ENCODE data around the gene LMNTD2. TPM values are rescaled to one million over a fixed set of nuclear protein-coding genes. Genes with fewer than 3 reads are reported as not detected.

The LMNTD2 gene
- total RNA-seq, 1 experiment from 2014 or later: 18.4 TPM

DNA sequence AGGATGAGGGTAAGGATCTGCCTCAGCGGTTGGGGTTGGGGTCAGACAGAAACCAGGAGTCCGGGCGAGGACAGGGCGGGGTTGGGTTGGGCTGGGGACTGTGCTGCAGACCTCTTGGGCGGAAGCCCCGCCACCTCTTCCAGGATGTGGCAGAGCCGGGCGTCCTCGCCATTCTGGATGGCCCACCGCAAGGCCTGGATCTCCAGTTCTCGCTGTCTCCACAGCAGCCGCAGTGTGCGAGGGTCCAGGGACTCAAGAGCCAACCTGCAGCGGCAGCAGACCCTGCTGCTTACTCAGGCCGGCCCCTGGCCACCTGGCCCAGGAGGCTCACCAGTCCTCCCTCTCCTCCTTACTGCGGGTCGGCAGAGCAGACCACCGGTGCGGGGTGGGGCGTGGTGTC is 2.0 kb downstream of the LMNTD2 start:
- no peak for DNase-seq (ENCODE audit: low read depth)
- in situ Hi-C loops (cut with HindIII; ENCODE audit: low pct_unique_long_range_greater_than_20kb, low sequenced_read_pairs): no loop called here

DNA sequence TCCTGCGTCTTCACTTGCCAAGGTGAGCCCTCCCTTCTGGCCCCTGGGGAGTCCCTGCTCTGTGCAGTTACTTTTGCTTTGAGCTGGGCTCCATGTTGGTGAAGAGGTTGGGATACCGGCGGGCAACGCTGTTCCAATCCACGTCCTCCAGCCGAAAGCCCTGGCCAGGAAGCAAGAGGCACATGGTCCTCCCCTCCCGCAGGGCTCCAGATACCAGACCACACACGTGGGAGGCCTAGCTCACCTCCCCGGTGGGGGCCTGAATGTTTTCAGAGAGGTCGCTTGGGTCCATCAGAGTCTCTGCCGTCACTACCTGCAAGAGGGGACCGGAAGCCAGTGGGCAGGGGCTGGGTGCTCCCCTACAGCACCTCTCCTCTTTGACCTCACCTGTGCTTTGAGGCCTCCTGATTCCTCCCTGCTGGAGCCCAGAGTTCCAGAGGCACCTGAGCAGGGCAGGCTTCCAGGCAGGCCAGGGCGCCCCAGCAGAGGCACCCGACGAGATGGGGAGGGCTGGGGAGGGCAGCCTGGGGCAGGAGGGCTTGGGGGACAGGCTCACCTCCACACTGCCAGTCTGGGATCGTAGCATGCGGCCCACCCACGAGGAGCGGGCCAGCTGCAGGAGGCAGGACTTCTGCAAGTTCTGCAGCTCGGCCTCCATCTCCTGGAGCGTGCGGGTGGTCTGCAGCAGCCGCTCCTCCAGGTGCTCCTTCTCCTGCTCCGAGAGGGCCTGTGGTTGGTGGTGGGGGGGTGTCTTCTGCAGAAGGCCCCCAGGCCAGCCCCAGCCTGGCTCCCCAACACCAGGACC is 3.0 kb downstream of the LMNTD2 start:
- no peak for DNase-seq (ENCODE audit: low read depth)
- in situ Hi-C loops (cut with HindIII; ENCODE audit: low pct_unique_long_range_greater_than_20kb, low sequenced_read_pairs): no loop called here

DNA sequence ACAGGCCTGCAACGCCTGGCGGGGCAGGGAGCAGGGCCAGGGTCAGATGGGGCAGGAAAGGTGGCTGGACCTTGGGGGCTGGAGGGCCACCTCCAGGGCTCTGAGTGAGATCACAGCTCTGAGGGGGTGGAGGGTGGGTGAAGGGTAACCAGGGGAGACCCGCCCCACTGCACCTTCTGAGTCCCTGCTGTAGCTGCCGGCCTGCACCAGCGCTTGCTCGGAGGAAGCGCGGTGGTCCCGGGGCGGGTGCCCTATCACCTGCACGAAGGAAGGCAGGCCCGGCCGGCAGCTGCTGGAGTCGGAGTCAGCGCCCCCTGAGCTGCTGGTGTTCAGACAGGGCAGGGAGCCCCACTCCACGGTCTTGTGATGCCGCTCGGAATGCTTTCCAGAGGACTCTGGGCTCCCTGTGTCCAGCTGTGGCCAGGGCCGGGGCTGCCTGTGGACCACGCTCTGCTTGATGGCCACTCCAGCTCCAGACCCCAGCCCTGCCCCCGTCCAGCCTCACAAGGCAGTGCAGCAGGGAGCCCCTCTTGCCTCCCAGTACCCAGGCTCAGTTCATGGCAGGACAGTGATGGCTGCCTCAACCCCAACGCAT is 3.8 kb downstream of the LMNTD2 start:
- in situ Hi-C loops (cut with HindIII; ENCODE audit: low pct_unique_long_range_greater_than_20kb, low sequenced_read_pairs): no loop called here
- no peak for DNase-seq (ENCODE audit: low read depth)

DNA sequence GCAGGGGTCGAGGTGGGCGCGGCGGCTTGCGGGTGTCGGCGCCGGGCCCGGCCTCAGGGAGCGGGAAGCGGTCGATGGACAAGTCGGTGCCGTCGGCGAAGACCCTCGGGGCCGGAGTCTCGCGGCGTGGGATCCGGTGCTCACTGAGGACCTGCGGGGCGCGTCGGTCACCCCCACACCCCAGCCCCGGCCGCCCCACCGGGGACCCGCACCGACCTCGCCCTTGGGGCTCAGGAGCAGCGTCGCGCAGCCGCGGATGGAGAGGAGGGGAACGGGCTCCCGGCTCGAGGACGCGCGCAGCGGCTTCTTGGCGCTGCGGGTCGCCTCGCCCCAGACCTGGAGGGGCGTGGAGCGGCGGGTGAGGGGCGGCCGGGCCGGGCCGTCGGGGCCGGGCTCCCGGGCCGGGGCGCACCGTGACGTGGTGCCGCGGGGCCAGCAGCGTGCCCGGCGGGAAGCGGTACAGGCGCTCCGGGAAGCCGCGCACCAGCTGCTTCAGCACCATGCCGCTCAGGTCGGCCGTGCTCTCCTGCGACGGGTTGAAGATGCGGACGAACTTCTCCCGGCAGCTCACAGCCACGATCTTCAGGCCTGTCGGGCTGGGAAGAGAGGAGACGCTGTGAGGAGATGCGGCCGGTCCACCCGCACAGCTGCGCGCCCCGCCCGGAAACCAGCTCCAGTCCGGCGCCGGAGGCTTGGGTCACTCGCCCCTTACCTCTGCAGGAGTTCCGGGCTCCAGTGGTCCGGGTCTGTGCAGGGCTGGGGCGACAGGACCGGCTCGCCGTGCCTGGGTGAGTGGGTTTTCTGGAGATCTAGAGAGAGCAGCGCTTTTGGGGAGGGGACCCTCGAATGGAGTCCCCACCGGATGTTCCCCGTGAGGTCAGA is 4.5 kb downstream of the LMNTD2 start:
- DNase-seq (ENCODE audit: low read depth): no peak
- in situ Hi-C loops (cut with HindIII; ENCODE audit: low pct_unique_long_range_greater_than_20kb, low sequenced_read_pairs): no loop called here

DNA sequence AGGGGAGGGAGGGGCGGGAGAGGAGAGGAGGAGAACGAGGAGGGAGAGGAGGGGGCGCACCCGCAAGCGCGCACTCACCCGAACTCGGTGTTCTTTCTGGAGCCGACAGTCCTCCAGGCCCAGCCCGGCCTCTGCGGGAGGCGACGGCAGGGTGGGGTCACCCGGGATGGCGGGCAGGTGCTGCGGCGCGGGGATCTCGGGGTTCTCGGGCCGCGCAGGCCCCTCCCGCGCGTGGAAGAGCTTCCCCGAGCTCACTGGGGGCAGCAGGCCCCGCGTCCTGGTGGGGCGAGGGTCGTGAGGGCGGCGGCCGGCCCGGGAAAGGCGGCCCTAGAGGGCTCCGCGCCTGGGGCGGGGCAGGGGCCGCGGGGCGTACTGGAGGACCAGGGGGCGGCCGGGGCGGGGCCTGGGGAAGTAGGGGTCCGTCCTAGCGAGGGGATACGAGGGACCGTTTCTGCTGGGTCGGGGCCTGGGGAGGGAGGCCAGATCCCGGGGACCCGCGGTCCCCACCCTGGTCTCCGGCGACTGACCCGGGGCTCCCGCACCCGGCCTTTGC is 5.2 kb downstream of the LMNTD2 start:
- in situ Hi-C loops (cut with HindIII; ENCODE audit: low pct_unique_long_range_greater_than_20kb, low sequenced_read_pairs): no loop called here
- DNase-seq (ENCODE audit: low read depth): no peak

DNA sequence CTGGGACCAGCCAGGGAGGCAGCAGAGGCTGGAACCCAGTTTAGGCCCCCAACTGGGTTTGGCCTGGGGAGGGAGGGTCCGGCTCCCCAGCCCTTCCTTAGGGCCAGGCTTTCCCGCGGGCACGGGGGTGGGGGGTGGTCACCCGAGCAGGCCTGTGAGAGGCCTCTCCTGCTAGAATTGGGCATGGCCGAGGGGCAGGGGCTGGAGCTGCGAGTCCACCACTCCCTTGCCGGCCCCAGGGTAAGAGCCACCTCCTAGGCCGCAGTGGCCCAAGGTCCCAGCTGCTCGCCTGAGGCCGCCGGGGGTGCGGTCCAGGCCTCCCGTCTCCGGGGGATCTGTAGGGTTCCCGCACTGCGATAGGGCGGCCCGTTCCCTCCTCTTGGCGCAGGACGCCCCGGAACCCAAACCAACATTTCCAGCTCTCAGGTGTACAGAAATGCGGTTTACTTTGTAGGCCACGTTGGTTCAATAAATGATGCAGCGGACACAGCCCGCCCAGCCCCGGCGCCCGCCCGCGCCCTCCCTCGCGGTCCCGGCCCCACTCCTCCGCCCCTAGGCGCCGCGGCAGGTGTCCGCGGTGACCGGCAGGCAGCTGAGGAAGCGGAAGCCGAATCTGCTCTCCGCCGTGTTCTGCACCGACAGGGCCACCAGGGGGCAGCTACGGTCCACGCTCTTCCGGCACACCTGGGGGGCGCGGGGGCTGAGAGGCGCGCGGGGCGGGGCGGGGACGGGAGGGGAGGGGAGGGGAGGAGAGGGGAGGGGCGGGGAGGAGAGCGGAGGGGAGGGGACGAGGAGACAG is 5.9 kb downstream of the LMNTD2 start:
- in situ Hi-C loops (cut with HindIII; ENCODE audit: low pct_unique_long_range_greater_than_20kb, low sequenced_read_pairs): no loop called here
- no peak for DNase-seq (ENCODE audit: low read depth)

DNA sequence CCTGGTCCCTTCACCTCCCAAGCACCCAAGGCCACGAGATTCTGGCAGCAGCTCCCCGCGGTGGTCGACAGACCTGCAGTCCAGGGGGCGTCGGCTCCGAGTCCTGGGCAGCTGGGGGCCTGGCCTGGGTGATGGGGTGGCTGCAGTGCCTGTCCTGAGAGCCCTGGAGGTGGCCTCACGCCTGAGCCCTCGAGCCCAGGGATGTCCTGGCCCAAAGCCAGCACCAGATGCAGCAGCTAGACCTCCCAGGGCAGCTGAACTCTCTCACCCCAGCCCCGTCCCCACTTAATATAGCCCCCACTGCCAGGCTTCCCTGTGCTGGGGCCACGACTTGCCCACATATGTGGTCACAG is 6.6 kb downstream of the LMNTD2 start:
- in situ Hi-C loops (cut with HindIII; ENCODE audit: low pct_unique_long_range_greater_than_20kb, low sequenced_read_pairs): no loop called here
- DNase-seq (ENCODE audit: low read depth): no peak

DNA sequence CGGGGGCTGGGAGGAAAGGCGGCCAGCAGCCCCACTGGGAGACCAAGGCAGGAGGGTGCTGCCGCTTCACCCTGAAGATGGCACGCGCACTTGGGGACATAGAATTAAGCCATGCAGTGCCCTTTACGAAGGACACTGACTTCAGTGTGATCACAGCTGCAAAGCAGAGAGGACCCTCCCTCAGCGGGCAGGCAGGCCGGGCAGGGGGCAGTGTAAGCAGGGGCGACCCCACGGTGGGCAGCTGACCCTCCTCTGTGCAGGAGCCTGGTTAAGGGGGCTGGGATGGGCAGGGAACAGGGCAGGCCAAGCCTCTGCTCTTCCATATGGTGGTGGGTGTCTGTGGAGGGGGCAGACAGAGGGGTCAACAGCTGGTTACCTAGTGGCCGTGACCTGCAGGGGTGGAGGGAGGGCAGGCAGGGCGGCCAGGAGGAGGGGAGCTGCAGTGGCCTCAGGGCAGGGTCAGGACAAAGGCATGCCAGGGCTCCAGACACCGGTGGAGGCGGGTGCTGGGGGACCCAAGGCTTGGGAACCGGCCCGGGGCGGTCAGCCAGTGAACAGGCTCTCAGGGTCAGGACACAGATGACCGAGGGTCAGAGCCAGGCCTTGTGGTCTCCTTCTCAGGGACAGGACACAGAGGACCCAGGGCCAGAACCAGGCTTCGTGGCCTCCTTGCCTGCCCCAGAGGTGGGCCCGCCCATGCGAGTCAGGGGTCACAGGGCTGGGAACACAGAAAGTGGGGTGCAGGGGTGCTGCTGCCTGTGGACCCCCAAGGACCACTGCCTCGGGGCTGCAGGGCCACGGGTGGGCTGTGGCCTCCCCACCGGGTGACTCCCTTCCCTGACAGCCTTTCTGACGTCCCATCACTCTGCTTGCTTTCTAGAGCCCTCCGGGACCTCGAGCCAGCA is 7.2 kb downstream of the LMNTD2 start:
- DNase-seq (ENCODE audit: low read depth): no peak
- in situ Hi-C loops (cut with HindIII; ENCODE audit: low pct_unique_long_range_greater_than_20kb, low sequenced_read_pairs): no loop called here

DNA sequence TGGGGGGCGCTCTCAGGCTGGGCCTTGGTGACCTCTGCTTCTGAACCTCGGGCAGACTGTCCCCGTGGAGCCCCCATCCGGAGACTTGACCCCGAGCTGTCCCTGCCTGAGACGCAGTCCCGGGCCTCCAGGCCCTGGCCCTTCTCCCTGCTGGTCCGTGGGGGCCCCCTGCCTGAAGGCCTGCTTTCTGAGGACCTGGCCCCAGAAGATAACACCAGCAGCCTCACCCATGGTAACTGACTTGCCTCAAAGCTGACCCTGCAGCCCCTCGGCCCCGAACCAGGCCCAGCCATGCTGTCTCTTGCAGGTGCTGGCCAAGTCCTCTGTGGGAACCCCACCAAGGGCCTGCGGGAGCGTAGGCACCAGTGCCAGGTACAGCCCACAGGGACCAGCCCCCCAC is 8.9 kb downstream of the LMNTD2 start:
- no peak for DNase-seq (ENCODE audit: low read depth)
- in situ Hi-C loops (cut with HindIII; ENCODE audit: low pct_unique_long_range_greater_than_20kb, low sequenced_read_pairs): no loop called here

DNA sequence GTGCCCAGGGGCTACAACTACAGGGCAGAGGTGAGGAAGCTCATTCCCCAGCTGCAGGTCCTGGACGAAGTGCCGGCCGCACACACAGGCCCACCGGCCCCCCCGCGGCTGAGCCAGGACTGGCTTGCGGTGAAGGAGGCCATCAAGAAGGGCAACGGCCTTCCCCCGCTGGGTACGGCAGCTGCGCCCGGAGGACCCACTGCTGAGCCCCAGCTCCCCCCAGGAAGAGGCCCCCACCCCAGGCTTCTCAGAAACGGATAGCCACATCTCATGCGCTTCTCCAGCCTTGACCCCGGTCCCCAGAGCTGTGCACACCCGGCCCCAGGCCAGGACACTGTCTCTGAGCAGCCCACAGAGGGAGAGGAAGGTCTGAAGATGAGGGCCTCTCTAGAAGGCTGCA is 9.4 kb downstream of the LMNTD2 start:
- in situ Hi-C loops (cut with HindIII; ENCODE audit: low pct_unique_long_range_greater_than_20kb, low sequenced_read_pairs): no loop called here
- DNase-seq (ENCODE audit: low read depth): no peak

DNA sequence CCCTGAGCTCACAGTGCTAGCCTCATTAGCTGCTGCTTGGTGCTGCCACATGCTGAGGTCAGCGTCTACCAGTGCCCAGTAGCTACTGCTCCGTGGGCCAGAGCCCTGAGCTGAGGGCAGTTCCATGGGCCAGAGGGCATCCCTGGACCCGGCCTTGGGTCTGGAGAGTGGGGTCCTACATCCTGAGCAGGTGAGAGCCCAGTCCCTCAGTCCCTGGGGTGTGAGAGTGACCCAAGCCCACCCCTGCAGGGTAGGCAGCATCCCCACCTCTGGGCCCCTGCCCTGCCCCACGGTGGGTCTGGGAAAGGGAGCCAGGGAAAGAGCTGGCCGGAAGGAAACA is 9.8 kb downstream of the LMNTD2 start:
- in situ Hi-C loops (cut with HindIII; ENCODE audit: low pct_unique_long_range_greater_than_20kb, low sequenced_read_pairs): no loop called here

DNA sequence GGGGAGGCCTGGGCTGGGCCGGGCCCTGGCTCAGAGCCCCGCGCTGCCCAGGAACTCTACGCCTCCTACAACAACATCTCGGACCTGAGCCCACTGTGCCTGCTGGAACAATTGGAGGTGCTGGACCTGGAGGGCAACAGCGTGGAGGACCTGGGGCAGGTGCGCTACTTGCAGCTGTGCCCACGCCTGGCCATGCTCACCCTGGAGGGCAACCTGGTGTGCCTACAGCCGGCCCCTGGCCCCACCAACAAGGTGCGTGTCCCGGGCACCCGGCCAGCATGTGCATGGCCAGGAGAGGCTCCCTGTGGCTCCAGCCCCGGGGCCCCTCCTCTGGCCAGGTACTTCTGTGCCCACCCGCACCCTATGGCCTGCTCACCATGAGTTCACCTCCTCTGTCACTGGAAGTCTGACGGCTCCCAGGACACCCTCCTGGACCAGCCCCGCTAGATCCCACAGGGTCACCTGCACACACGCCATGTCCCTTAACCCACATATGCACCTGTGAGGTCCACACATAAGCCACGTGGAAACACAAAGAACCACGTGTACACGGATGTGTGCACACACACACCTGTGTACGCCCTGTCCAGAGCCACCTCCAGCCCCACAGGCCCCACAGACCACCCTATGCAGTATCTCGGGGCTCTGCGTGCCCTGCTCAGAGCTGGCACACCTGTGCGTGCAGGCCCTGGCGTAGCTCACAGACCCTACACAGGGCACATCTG is 10.4 kb downstream of the LMNTD2 start:
- in situ Hi-C loops (cut with HindIII; ENCODE audit: low pct_unique_long_range_greater_than_20kb, low sequenced_read_pairs): no loop called here
- no peak for DNase-seq (ENCODE audit: low read depth)

More for the DNA sequence above, 9.8 kb downstream of the LMNTD2 start:
- no peak for DNase-seq (ENCODE audit: low read depth)

DNA sequence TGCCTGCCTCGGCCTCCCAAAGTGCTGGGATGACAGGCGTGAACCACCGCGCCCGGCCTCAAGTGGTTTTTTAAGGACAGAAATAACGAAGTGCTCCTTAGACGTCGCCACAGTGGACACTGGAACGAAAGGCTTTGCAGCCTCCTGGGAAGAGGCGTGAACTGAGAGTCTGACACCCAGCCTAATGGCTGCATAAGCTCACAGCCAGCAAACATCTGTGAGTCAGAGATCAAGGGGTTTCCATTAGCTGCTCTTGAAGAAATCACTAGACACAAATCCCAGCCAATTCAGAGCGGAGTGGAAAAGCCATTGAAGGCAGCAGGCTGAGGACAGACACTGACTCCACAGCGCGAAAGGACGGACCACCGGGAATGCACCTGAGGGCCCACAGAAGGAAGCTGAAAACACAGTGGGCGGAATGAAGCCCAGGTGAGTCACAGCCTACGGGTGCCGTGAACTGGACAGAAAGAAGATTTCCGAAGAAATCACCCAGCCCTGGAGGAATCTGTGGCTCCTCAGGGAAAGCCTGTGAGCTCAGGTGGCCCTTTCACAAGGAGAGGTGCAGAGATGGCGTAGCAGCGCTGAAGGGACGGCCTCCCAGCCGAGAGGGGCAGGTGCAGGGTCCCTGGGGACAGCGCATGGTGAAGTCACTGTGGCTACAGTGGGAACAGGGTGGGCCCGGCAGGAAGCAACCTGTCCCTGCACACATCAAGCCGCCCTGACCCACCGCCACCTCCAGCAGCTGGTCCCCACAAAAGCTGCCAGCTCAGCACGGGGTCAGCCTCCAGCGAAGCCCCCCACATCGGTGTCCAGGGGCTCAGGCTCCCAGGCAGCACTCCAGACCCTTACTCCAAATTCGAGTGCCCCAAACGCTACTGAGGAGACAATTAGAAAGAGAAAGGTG is 11.6 kb downstream of the LMNTD2 start:
- no peak for DNase-seq (ENCODE audit: low read depth)
- in situ Hi-C loops (cut with HindIII; ENCODE audit: low pct_unique_long_range_greater_than_20kb, low sequenced_read_pairs): no loop called here

DNA sequence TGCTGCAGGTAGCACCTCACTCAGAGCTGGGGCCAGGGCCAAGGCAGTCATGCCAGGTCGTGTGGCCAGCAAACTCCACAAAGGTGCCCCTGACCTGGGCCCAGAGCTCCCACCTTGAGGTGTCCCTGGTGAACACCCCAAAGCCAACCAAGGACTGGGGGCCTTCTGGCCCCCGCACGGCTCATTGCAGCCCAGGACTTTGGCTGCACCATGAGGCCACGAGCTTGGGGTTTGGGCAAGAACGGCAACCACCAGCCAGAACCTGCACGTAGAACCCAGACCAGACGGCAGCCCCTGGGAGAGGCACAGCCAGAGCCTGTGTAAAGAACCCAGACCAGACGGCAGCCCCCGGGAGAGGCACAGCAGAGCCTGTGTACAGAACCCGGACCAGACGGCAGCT is 15.4 kb downstream of the LMNTD2 start:
- in situ Hi-C loops (cut with HindIII; ENCODE audit: low pct_unique_long_range_greater_than_20kb, low sequenced_read_pairs): no loop called here
- no peak for DNase-seq (ENCODE audit: low read depth)

DNA sequence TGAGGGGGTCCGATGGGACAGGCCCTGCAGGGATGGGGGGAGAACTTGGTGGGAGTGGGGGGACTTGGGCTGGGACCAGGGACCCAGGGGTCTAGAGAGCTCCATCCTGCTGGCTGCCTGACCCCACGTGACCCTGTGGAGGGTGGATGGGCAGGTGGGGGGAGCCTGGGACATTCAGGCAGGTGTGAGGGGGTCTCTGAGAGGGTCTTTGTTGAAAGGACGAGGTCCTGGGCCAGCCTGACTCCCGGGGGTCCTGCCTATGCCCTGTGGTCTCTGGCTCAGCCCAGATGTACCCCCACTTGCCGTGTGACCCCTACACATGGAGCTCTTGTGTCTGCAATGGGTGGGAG is 15.7 kb downstream of the LMNTD2 start:
- in situ Hi-C loops (cut with HindIII; ENCODE audit: low pct_unique_long_range_greater_than_20kb, low sequenced_read_pairs): no loop called here
- DNase-seq (ENCODE audit: low read depth): no peak

DNA sequence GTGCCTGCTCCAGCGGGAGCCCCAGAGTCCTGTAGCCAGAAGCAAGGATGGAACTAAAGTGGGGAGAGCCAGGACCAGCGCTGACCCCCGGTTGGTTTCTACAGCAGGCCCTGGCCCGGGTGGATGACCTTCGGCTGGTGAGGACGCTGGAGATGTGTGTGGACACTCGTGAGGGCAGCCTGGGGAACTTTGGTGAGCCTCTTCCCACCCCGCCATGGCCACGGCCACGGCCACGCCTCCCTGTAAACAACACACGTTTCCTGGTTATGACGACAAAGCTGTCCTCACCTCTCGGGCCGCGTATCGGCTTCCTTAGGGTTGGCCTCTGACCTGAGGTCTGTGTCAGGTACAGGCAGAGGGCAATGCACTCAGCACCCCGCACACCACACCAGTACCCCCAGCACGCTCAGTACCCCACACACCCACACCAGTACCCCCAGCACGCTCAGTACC is 19.1 kb downstream of the LMNTD2 start:
- no peak for DNase-seq (ENCODE audit: low read depth)
- in situ Hi-C loops (cut with HindIII; ENCODE audit: low pct_unique_long_range_greater_than_20kb, low sequenced_read_pairs): no loop called here

Measured in Caki2 (cell line).